ENCODE measurements around the gene SORBS1. TPM values are rescaled to one million over a fixed set of nuclear protein-coding genes. Genes with fewer than 3 reads are reported as not detected.

The SORBS1 gene
- total RNA-seq, 1 experiment from 2014 or later = 4.1 TPM

GRCh38 chr10:95339863-95340262 is 221.3 kb downstream of the SORBS1 start:
- H3K27ac ChIP-seq (ENCODE audit: low read length) = no peak overlapping the region
- no peaks in the 10 kb centered on the region for H3K9me3 ChIP-seq (ENCODE audit: low read length)
- no peak overlapping the region for H3K9ac ChIP-seq (ENCODE audit: low read length)
- no peaks in the 10 kb centered on the region for H3K9me2 ChIP-seq (replicated peaks; ENCODE audit: low read length)
- no peaks in the 10 kb centered on the region for H3K79me2 ChIP-seq (ENCODE audit: low read length)
- DNase-seq = no peak
- ChIA-PET CTCF (no interaction called here), POLR2A (ENCODE audit: unreplicated experiment) (no interaction called here)
- no peaks in the 10 kb centered on the region for H3K36me3 ChIP-seq (ENCODE audit: low read depth, low read length)
- H3F3A ChIP-seq (ENCODE audit: low read length, unreplicated experiment) = no peaks in the 10 kb centered on the region
- peaks cover 8% of the 10 kb centered on the region for H3K4me1 ChIP-seq (ENCODE audit: insufficient read depth, low read length)
- intact Hi-C loops (cut with micrococcal nuclease) = no loop called here
- no peaks in the 10 kb centered on the region for H3K27me3 ChIP-seq (ENCODE audit: low read length)
- H3K4me2 ChIP-seq (ENCODE audit: low read length) = no peak overlapping the region
- no TSS peak for BruUV-seq (replicated peaks)
- no peak overlapping the region for H2AFZ ChIP-seq (ENCODE audit: low read length)
- no peaks in the 10 kb centered on the region for H4K20me1 ChIP-seq (ENCODE audit: low read length)
- TF ChIP-seq EZH2 (IDR thresholded peaks at IDR 0.05; ENCODE audit: low read length, unreplicated experiment) (no peak), CTCF (conservative IDR thresholded peaks at IDR 0.05; ENCODE audit: low read depth, low read length) (no peak), EZH2phosphoT487 (IDR thresholded peaks at IDR 0.05; ENCODE audit: borderline replicate concordance, low read length) (no peak)
- no peak overlapping the region for H3K4me3 ChIP-seq (ENCODE audit: low read length)
- no peak for ATAC-seq

GRCh38 chr10:95337423-95338160 is 223.6 kb downstream of the SORBS1 start:
- TF ChIP-seq EZH2phosphoT487 (IDR thresholded peaks at IDR 0.05; ENCODE audit: borderline replicate concordance, low read length) = no peak
- ATAC-seq = no peak
- H3K4me2 ChIP-seq (ENCODE audit: low read length) = no peak overlapping the region
- H3K27ac ChIP-seq (ENCODE audit: low read length) = no peak overlapping the region
- ChIA-PET CTCF (no interaction called here), POLR2A (ENCODE audit: unreplicated experiment) (no interaction called here)
- H3K9ac ChIP-seq (ENCODE audit: low read length) = no peak overlapping the region
- H2AFZ ChIP-seq (ENCODE audit: low read length) = no peak overlapping the region
- no peak overlapping the region for H3K4me3 ChIP-seq (ENCODE audit: low read length)
- H3K27me3 ChIP-seq (ENCODE audit: low read length) = no peaks in the 10 kb centered on the region
- H3K4me1 ChIP-seq (ENCODE audit: insufficient read depth, low read length) = peaks cover 29% of the 10 kb centered on the region
- H3K36me3 ChIP-seq (ENCODE audit: low read depth, low read length) = no peaks in the 10 kb centered on the region
- no TSS peak for BruUV-seq (replicated peaks)
- H3K9me2 ChIP-seq (replicated peaks; ENCODE audit: low read length) = no peaks in the 10 kb centered on the region
- H3K79me2 ChIP-seq (ENCODE audit: low read length) = no peaks in the 10 kb centered on the region
- H4K20me1 ChIP-seq (ENCODE audit: low read length) = no peaks in the 10 kb centered on the region
- DNase-seq = no peak
- H3F3A ChIP-seq (ENCODE audit: low read length, unreplicated experiment) = no peaks in the 10 kb centered on the region
- intact Hi-C loops (cut with micrococcal nuclease) = no loop called here
- H3K9me3 ChIP-seq (ENCODE audit: low read length) = no peaks in the 10 kb centered on the region

- Histone ChIP-seq H3K9ac (ENCODE audit: low read length) (no peak overlapping the region), H3K4me2 (ENCODE audit: low read length) (no peak overlapping the region), H3K36me3 (ENCODE audit: low read depth, low read length) (no peaks in the 10 kb centered on the region), H2AFZ (ENCODE audit: low read length) (no peak overlapping the region), H3F3A (ENCODE audit: low read length, unreplicated experiment) (no peaks in the 10 kb centered on the region), H3K9me3 (ENCODE audit: low read length) (no peaks in the 10 kb centered on the region), H3K9me2 (replicated peaks; ENCODE audit: low read length) (no peaks in the 10 kb centered on the region), H4K20me1 (ENCODE audit: low read length) (no peaks in the 10 kb centered on the region), H3K4me1 (ENCODE audit: insufficient read depth, low read length) (peaks cover 29% of the 10 kb centered on the region), H3K79me2 (ENCODE audit: low read length) (no peaks in the 10 kb centered on the region), H3K27ac (ENCODE audit: low read length) (no peak overlapping the region), H3K27me3 (ENCODE audit: low read length) (no peaks in the 10 kb centered on the region), H3K4me3 (ENCODE audit: low read length) (no peak overlapping the region)
- POLR2A ChIA-PET (ENCODE audit: unreplicated experiment) = no interaction called here
- DNase-seq (no peak), ATAC-seq (no peak)
- no TSS peak for BruUV-seq (replicated peaks)
- CTCF ChIA-PET = interaction anchor here (0.6 kb wide), 1 partner anchor 29 kb away, joined by 3 read pairs; no protein-coding TSS in a partner anchor
- TF ChIP-seq CTCF (conservative IDR thresholded peaks at IDR 0.05; ENCODE audit: low read depth, low read length) (no peak), EZH2 (IDR thresholded peaks at IDR 0.05; ENCODE audit: low read length, unreplicated experiment) (no peak), EZH2phosphoT487 (IDR thresholded peaks at IDR 0.05; ENCODE audit: borderline replicate concordance, low read length) (no peak)
- intact Hi-C loops (cut with micrococcal nuclease) = no loop called here
These were observed 224.5 kb downstream of the SORBS1 start for GRCh38 chr10:95336702-95337101.
